ENCODE results near the gene SLC9A9. TPM values are rescaled to one million over a fixed set of nuclear protein-coding genes. Genes with fewer than 3 reads are reported as not detected.

Gene SLC9A9
- total RNA-seq, 1 donor, result 3.5 TPM

GRCh38 chr3:143791386-143791785 is 56.9 kb downstream of the SLC9A9 start:
- TF ChIP-seq CTCF (IDR thresholded peaks at IDR 0.05; ENCODE audit: insufficient read depth, low read depth, low read length), result no peak
- DNase-seq (ENCODE audit: low read depth), result no peak
- H3K4me3 ChIP-seq (ENCODE audit: low read depth, low read length), result no peak overlapping the region

DNA sequence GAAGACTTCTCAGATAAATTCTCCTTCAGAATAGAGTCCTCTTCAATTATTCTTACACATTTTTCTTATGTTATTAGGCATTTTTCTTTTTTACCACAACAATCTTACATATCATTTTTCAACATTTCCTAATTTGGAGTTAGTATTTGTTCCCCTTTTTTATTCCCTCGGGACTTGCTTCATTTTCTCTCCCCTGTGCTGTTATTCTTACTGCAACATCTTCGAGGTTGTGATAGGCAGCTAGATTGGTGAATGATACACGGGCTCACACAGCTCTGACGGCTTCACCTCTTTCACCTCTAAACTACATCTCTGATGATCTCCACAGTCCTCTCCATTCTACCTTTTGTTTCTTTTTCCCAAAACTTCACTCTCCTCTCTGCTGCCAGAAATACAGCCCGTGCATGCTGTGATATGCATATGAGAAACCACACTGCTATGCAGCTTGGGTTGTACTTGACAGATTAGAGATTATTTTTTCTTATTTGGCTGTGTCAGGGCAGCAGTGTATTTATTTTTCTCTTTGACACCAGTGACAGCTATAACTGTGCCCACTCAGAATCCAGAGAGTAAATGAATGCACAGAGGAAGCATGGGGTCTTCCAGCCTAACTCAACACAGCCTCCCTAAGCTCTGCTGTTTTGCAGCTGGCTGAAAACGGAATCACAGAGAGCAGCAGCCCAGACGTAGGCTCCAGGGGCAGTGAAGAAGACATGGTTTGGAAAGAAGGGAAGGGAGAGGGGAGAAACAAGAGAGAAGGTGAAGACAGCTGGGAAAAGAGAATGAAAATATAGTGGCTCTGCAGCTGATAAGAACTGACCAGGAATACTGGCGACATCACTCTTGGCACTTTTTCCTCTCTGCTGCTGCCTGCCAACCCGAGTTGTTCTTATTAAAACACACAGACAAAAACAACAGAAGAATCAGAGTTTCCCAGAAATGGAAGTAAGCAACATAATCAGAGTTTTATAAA is 61.8 kb downstream of the SLC9A9 start:
- no peak for DNase-seq (ENCODE audit: low read depth)
- TF ChIP-seq CTCF (IDR thresholded peaks at IDR 0.05; ENCODE audit: insufficient read depth, low read depth, low read length), result no peak
- no peak overlapping the region for H3K4me3 ChIP-seq (ENCODE audit: low read depth, low read length)

- no peak for DNase-seq (ENCODE audit: low read depth)
- TF ChIP-seq CTCF (IDR thresholded peaks at IDR 0.05; ENCODE audit: insufficient read depth, low read depth, low read length), result no peak
Observed at GRCh38 chr3:143784446-143784845, 63.8 kb downstream of the SLC9A9 start.

DNA sequence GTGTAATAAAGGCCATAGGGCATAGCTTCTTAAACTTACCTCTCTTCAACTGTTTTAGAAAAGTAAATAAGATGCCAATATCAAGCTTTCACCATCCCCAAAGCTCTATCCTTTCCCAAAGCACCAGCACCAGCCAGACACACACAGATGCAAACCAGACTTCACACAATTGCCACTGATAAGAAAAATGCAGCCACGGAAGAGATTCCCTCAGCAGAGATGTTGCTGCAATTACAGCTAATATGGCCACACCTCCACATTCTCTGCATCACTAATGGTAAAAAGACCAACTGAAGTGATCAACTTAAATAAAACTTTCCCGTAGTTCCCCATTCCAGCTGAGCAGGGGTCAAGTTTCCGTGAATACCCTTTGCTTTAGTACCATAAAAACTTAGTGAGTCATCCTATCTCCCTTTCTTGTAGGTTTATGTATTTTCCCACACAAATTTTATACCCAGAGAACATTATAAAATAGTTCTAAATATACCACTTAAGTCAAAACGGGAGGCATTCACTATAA is 64.4 kb downstream of the SLC9A9 start:
- peak; percentile 58 for DNase-seq (ENCODE audit: low read depth)
- H3K4me3 ChIP-seq (ENCODE audit: low read depth, low read length), result no peak overlapping the region
- TF ChIP-seq CTCF (IDR thresholded peaks at IDR 0.05; ENCODE audit: insufficient read depth, low read depth, low read length), result no peak

More at GRCh38 chr3:143784446-143784845, 63.8 kb downstream of the SLC9A9 start:
- no peak overlapping the region for H3K4me3 ChIP-seq (ENCODE audit: low read depth, low read length)

- TF ChIP-seq CTCF (IDR thresholded peaks at IDR 0.05; ENCODE audit: insufficient read depth, low read depth, low read length), result peak; percentile 50
- H3K4me3 ChIP-seq (ENCODE audit: low read depth, low read length), result no peak overlapping the region
- peak; percentile 37 for DNase-seq (ENCODE audit: low read depth)
Observed at GRCh38 chr3:143775459-143775858, 72.8 kb downstream of the SLC9A9 start.

GRCh38 chr3:143771939-143772338 is 76.3 kb downstream of the SLC9A9 start:
- no peak overlapping the region for H3K4me3 ChIP-seq (ENCODE audit: low read depth, low read length)
- no peak for TF ChIP-seq CTCF (IDR thresholded peaks at IDR 0.05; ENCODE audit: insufficient read depth, low read depth, low read length)
- no peak for DNase-seq (ENCODE audit: low read depth)
